HEK293T (cell line): ENCODE data around the gene APBB2.

Experiments
- BHLHE40 ChIP-seq: fragments of 450-650 bp; IDR thresholded peaks from 2 replicates; pipeline ENCODE4 v1.6.1; 2016; ENCODE audit warnings: mild to moderate bottlenecking, moderate library complexity, borderline replicate concordance
- FOXM1 ChIP-seq: fragments of 450-650 bp; IDR thresholded peaks from 2 replicates; pipeline ENCODE4 v1.6.1; 2017; ENCODE audit warnings: mild to moderate bottlenecking, borderline replicate concordance

DNA sequence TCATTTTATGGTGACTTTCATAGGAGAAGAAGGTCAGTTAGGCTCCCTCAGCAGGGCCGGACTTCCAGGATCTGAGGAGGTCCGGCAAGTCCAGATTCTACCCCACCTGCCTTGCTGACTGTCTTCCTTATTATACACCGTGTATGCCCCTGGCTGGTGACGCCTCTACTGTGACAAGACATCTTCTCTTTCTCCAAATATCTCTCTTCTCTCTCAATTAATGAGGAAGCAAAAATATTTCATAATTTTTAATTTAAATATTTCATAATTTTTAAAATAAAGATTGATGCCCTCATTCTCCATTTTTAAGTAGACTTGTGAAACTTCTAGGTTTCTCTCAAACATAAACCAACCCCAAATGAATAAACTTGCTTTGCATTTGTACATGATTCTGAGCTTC, 262.1 kb downstream of the APBB2 start:
- TF ChIP-seq FOXM1 (no peak), BHLHE40 (no peak)
